H1 (cell line): ENCODE results near the gene RNF13. TPM values are rescaled to one million over a fixed set of nuclear protein-coding genes. Genes with fewer than 3 reads are reported as not detected.

ENCODE experiments used
- BRCA1 ChIP-seq: IDR thresholded peaks from 2 replicates; pipeline ENCODE4 v1.6.1; 2012; ENCODE audit warnings: low read depth, low read length, improper control_type of control experiment
- SP4 ChIP-seq: IDR thresholded peaks from 2 replicates; pipeline ENCODE4 v1.6.1; 2012; ENCODE audit warnings: low read length, inconsistent platforms
- TCF12 ChIP-seq: IDR thresholded peaks from 2 replicates; pipeline ENCODE4 v1.6.1; 2011; ENCODE audit warnings: low read depth, mild to moderate bottlenecking, low read length
- USF2 ChIP-seq: IDR thresholded peaks from 2 replicates; pipeline ENCODE4 v1.6.1; 2011; ENCODE audit warnings: low read length, improper control_type of control experiment
- YY1 ChIP-seq: IDR thresholded peaks from 2 replicates; pipeline ENCODE4 v1.6.1; 2011; ENCODE audit warnings: low read depth, mild to moderate bottlenecking, low read length
- polyA plus RNA-seq, 7 experiments: library from polyadenylated mRNA; depleted of rRNA in 3 of 7; stranded (reverse) in 5 of 7; unstranded in 2 of 7; fragments of >200 nt in 5 of 7; fragments of 200-250 nt in 2 of 7; gene quantifications; 1 replicate in 5 of 7; 2 replicates in 1 of 7; 4 replicates in 1 of 7; pipeline versions ENCODE4 v1.2.1 to v1.2.3, GENCODE V29; 2011 to 2013; ENCODE audit warnings: missing spikeins in 2 of 7, mixed read lengths in 2 of 7
- total RNA-seq: library from RNA; stranded (reverse); fragmentation: NEBNext Ultra II Directional; extraction: Animal tissue kit (Norgen Biotek cat#: 25700); gene quantifications from 2 replicates; pipeline ENCODE4 v1.2.1, GENCODE V29; 2021

Gene RNF13
- total and polyA plus RNA-seq, 2 of the 8 experiments (the other 6 are each of a cell fraction or from before 2014, with no cell fraction given): 19.4 to 35.4 TPM

- TF ChIP-seq SP4: no peak
- no peak for TF ChIP-seq USF2
- TF ChIP-seq YY1: no peak
- no peak for TF ChIP-seq BRCA1
- no peak for TF ChIP-seq TCF12
Measured at GRCh38 chr3:149983628-149984027, 170.6 kb downstream of the RNF13 start (continued).
